Measurements from ENCODE around the gene DNAAF1.
"Not testable (repeated sequence)": the region's sequence is repeated elsewhere in the genome, so short reads cannot be mapped to it uniquely, and the experiment has no call there.

The DNAAF1 gene

DNA sequence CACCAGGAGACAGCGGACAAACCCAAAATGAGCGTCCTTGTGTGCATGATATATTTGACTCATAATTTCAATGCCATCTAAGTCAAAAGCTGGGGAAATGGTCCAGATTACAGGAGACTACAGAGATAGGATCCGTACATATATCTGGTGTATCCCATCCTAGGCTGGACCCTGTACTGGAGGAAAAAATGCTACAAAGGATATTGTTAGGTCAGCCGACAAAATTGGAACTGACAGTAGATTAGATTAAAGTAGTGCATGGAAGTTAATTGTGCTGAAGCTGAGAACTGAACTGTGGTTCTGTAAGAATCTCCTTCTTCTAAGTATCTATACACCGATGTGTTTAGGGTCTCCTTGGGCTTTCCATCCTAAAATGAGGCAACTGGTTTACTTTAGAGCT lies 70.4 kb downstream of the DNAAF1 start:
- ChIA-PET POLR2A (no interaction called here), CTCF (interaction anchor here (1.1 to 1.7 kb wide), 3 partner anchors 8 to 61 kb away, joined by 3 to 5 read pairs (median 5); no protein-coding TSS in a partner anchor)
- no peak for DNase-seq (ENCODE audit: extremely low spot score)
- TF ChIP-seq, protein P1, sequence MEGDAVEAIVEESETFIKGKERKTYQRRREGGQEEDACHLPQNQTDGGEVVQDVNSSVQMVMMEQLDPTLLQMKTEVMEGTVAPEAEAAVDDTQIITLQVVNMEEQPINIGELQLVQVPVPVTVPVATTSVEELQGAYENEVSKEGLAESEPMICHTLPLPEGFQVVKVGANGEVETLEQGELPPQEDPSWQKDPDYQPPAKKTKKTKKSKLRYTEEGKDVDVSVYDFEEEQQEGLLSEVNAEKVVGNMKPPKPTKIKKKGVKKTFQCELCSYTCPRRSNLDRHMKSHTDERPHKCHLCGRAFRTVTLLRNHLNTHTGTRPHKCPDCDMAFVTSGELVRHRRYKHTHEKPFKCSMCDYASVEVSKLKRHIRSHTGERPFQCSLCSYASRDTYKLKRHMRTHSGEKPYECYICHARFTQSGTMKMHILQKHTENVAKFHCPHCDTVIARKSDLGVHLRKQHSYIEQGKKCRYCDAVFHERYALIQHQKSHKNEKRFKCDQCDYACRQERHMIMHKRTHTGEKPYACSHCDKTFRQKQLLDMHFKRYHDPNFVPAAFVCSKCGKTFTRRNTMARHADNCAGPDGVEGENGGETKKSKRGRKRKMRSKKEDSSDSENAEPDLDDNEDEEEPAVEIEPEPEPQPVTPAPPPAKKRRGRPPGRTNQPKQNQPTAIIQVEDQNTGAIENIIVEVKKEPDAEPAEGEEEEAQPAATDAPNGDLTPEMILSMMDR (IDR thresholded peaks at IDR 0.05; ENCODE audit: control extremely low read depth, extremely low read depth, low read depth, missing control alignments), result no peak

DNA sequence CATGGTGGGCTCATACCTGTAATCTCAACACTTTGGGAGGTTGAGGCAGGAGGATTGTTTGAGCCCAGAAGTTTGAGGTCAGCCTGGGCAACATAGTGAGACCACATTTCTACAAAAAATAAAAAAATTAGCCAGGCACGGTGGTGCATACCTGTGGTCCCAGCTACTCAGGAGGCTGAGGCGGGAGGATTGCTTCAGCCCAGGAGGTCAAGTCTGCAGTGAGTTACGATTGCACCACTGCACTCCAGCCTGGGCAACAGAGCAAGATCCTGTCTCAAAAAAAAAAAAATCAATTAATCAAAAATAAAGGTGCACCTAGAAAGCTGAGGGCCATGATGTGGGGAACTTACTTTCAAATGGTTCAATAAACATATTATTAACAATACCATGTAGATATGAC lies 71.0 kb downstream of the DNAAF1 start:
- POLR2A ChIA-PET; DNase-seq (ENCODE audit: extremely low spot score): not testable (repeated sequence)
- CTCF ChIA-PET, result interaction anchor here (1.1 to 1.4 kb wide), 2 partner anchors 20 to 61 kb away, joined by 3 to 5 read pairs; no protein-coding TSS in a partner anchor

DNA sequence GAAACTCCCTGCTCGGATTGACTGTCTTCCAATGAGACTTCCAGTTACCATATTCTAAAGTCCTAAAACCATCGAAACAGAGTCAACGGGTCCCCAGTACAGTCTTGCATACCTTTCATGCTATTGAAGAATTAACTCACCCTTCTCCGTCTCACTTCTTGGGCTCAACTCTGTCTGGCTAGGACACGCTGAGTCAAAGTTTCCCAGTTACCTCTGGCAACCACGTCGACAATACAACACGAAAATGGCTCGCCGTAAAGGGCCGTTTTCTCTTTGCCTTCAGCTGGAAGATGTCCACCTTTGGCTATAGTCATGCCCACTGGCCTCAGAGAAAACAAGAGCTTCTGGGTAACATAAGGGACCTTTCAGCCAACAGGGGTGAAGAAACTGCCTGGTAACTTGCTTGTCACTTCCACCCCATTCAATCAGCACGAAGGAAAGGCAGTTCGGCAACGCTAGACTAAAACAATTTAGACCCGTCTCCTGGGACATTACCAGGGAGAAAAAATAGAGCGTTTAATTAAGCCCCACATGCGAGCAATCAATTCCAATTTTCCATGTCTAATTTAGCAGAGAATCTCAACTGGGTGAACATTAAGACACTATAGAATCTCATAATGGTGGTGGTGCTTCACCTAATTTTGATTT lies 73.2 kb downstream of the DNAAF1 start:
- no peak for DNase-seq (ENCODE audit: extremely low spot score)
- CTCF ChIA-PET, result interaction anchor here (0.8 kb wide), 1 partner anchor 10 kb away, joined by 3 read pairs; no protein-coding TSS in a partner anchor
- POLR2A ChIA-PET, result no interaction called here
- TF ChIP-seq, protein P1 (IDR thresholded peaks at IDR 0.05; ENCODE audit: control extremely low read depth, extremely low read depth, low read depth, missing control alignments), result no peak

DNA sequence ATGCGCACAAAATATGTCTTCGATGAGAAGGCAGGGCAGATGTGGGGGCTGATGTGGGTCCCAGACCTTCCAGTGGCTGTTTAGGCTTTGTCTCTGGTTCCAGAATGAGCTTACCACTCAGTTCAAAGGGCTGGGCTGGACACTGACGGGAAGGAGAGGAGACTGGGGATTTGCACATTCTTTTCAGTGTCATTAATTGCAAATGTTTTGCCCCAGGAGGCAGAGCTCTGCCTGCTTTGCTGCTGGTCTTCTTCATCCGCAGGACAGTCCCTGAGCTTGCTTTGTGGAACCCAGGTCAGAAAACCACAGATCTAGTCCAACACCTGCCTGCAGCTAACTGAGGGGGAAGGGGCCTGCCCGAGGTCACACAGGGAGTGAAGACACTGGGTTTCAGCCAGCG lies 73.8 kb downstream of the DNAAF1 start:
- TF ChIP-seq, protein P1 (IDR thresholded peaks at IDR 0.05; ENCODE audit: control extremely low read depth, extremely low read depth, low read depth, missing control alignments), result no peak
- CTCF ChIA-PET, result interaction anchor here (0.8 kb wide), 1 partner anchor 9 kb away, joined by 3 read pairs; no protein-coding TSS in a partner anchor
- DNase-seq (ENCODE audit: extremely low spot score), result no peak
- POLR2A ChIA-PET, result no interaction called here

DNA sequence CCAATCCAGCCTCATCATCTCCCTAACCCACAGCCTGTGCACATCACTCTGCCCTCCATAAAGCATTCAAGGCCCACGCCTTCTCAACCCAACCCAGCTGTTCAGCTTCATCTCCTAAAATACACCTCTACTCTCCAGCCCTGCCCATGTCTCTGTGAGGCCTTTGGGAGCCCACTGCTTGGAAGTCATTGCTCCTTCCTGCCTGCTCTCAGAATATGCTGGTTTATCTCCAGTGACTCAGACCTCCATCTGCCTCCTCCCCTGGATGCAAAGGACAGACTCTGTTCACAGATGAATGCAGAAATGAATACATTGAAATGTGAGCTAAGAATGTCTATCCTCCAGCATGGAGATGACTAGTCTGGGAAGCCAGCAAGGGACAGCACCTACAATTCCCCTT lies 75.7 kb downstream of the DNAAF1 start:
- CTCF ChIA-PET, result no interaction called here
- TF ChIP-seq, protein P1 (IDR thresholded peaks at IDR 0.05; ENCODE audit: control extremely low read depth, extremely low read depth, low read depth, missing control alignments), result no peak
- DNase-seq (ENCODE audit: extremely low spot score), result no peak
- POLR2A ChIA-PET, result no interaction called here

DNA sequence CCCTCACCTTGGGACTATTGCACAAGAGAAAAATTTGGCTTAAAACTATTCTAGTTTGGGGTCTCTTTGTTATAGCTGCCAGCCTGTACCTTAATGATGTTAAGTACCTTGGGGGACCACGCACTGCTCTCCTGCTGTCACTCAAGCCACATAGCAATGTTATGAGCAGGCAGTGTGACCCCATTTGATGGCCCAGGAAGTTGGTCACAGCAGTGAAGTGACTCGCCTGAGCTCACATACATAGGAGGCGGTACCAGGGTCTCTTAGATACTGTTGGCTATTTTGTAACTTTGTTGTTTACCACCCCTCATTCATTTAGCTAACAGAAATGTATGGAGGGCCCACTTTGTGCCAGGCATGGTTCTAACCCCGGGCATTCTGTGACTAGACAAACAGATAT lies 78.3 kb downstream of the DNAAF1 start:
- DNase-seq (ENCODE audit: extremely low spot score), result no peak
- TF ChIP-seq, protein P1 (IDR thresholded peaks at IDR 0.05; ENCODE audit: control extremely low read depth, extremely low read depth, low read depth, missing control alignments), result no peak
- ChIA-PET CTCF (interaction anchor here (1.5 kb wide), 1 partner anchor 9 kb away, joined by 5 read pairs; no protein-coding TSS in a partner anchor), POLR2A (no interaction called here)

DNA sequence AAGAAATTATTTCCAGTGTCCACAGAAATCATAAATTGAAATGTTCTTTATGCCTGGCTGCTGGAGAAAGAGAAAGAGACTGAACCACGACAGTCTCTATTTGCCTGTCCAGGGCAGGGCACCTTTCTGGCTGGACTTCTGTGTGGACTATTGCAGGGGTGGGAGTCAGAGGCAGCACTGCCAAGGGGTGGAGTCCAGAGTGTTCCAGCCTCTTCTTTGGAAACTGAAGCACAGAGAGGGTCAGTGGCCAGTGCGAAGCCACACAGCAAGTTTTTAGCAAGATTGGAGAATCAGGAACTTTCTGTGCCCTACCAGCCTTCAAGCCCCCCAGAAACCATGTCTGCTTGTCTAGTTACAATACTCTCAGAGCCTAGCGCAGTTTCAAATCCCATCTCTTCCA lies 79.4 kb downstream of the DNAAF1 start:
- ChIA-PET POLR2A (no interaction called here), CTCF (no interaction called here)
- TF ChIP-seq, protein P1 (IDR thresholded peaks at IDR 0.05; ENCODE audit: control extremely low read depth, extremely low read depth, low read depth, missing control alignments), result no peak
- DNase-seq (ENCODE audit: extremely low spot score), result no peak
